Panc1 (cell line): Measurements from ENCODE around the gene OR2H1.

ENCODE experiments used
- CTCF ChIP-seq: fragments of 450-650 bp; IDR thresholded peaks from 2 replicates; pipeline ENCODE4 v1.5.1; 2017; ENCODE audit warnings: mild to moderate bottlenecking
- POLR2AphosphoS5 ChIP-seq: IDR thresholded peaks from 2 replicates; pipeline ENCODE4 v1.6.1; 2012; ENCODE audit warnings: mild to moderate bottlenecking, low read depth, low read length, moderate library complexity
- REST ChIP-seq, 2 experiments: IDR thresholded peaks; 2 replicates each; pipeline ENCODE4 v1.6.1; 2011 to 2012; ENCODE audit warnings: low read depth in 2 of 2, control low read depth in 1 of 2, low read length in 1 of 2, mild to moderate bottlenecking in 1 of 2, moderate library complexity in 1 of 2; ENCODE audit not compliant: insufficient read depth in 1 of 2
- SIN3A ChIP-seq: IDR thresholded peaks from 2 replicates; pipeline ENCODE4 v1.6.1; 2012; ENCODE audit warnings: low read depth, mild to moderate bottlenecking, low read length, moderate library complexity, borderline replicate concordance; ENCODE audit not compliant: insufficient read depth
- TCF7L2 ChIP-seq: IDR thresholded peaks from 2 replicates; pipeline ENCODE4 v1.6.1; 2011; ENCODE audit warnings: mild to moderate bottlenecking, low read depth, low read length, inconsistent platforms

GRCh38 chr6:29478740-29479139, 21.8 kb downstream of the OR2H1 start:
- TF ChIP-seq TCF7L2 (no peak), SIN3A (no peak), CTCF (no peak), REST (IDR thresholded peaks at IDR 0.05; ENCODE audit: insufficient read depth in 1 of 2, low read depth in 2 of 2, low read length in 1 of 2) (no peak), POLR2AphosphoS5 (no peak)
